Endodermal cell (in vitro differentiated cells): ENCODE data around the gene POLR1E. TPM values are rescaled to one million over a fixed set of nuclear protein-coding genes. Genes with fewer than 3 reads are reported as not detected.
A peak's percentile ranks its signal among the peaks of the same experiment; 100 is the strongest.

Experiments
- DNase-seq: peaks from one replicate; pipeline ENCODE4 v3.0.0-alpha.2; 2017
- H3K27ac ChIP-seq: 2 replicates; pipeline ENCODE4 v1.5.1; 2013; ENCODE audit warnings: mild to moderate bottlenecking, low read depth, low read length, moderate library complexity
- H3K27me3 ChIP-seq: 2 replicates; pipeline ENCODE4 v1.6.1; 2013; ENCODE audit warnings: mild to moderate bottlenecking, low read length, moderate library complexity; ENCODE audit not compliant: insufficient read depth, control insufficient read depth, poor library complexity, severe bottlenecking
- H3K36me3 ChIP-seq: 2 replicates; pipeline ENCODE4 v1.7.0; 2013; ENCODE audit warnings: mild to moderate bottlenecking, low read length, moderate library complexity; ENCODE audit not compliant: control insufficient read depth, insufficient read depth
- H3K4me1 ChIP-seq: one replicate; pipeline ENCODE4 v1.7.0; 2013; ENCODE audit warnings: low read length; ENCODE audit not compliant: control insufficient read depth, insufficient read depth
- H3K4me3 ChIP-seq: 2 replicates; pipeline ENCODE4 v1.5.1; 2013; ENCODE audit warnings: mild to moderate bottlenecking, low read length, moderate library complexity
- H3K9ac ChIP-seq: 2 replicates; pipeline ENCODE4 v1.6.1; 2013; ENCODE audit warnings: mild to moderate bottlenecking, low read length, moderate library complexity; ENCODE audit not compliant: poor library complexity, severe bottlenecking; ENCODE audit errors: extremely low read depth
- H3K9me3 ChIP-seq: 2 replicates; pipeline ENCODE4 v1.6.1; 2013; ENCODE audit warnings: mild to moderate bottlenecking, low read length, moderate library complexity; ENCODE audit not compliant: control insufficient read depth
- H3K27ac Mint-ChIP-seq: 2 replicates; pipeline ENCODE4 v1.8.0; 2020; ENCODE audit warnings: mixed read lengths
- H3K27me3 Mint-ChIP-seq: 2 replicates; pipeline ENCODE4 v1.8.0; 2021; ENCODE audit warnings: mild to moderate bottlenecking, mixed read lengths; ENCODE audit not compliant: insufficient read depth
- H3K36me3 Mint-ChIP-seq: 2 replicates; pipeline ENCODE4 v1.8.0; 2020; ENCODE audit warnings: low read depth, mixed read lengths
- H3K4me1 Mint-ChIP-seq: 2 replicates; pipeline ENCODE4 v1.8.0; 2020; ENCODE audit warnings: mixed read lengths
- H3K4me3 Mint-ChIP-seq: 2 replicates; pipeline ENCODE4 v1.8.0; 2020; ENCODE audit warnings: mild to moderate bottlenecking, moderate library complexity, mixed read lengths
- H3K9me3 Mint-ChIP-seq: 2 replicates; pipeline ENCODE4 v1.8.0; 2020; ENCODE audit warnings: mild to moderate bottlenecking, mixed read lengths
- CTCF ChIP-seq: fragments of 200-600 bp; sonication (generic); conservative IDR thresholded peaks from 2 replicates; pipeline ENCODE4 v1.5.0; 2021; ENCODE audit warnings: antibody characterized with exemption, mild to moderate bottlenecking
- WGBS, 2 experiments: methylation state at CpG; one replicate each; pipeline versions ENCODE4 v1.1.5 to v1.1.7; 2013; ENCODE audit warnings: missing lambda C conversion rate in 2 of 2, mixed read lengths in 1 of 2; ENCODE audit not compliant: insufficient coverage in 1 of 2, insufficient read length in 1 of 2; 5-methylcytosine and 5-hydroxymethylcytosine counted together
- total RNA-seq, 2 donors: library from RNA; stranded (reverse); fragmentation: NEBNext Ultra II Directional in 1 of 2; extraction: Animal tissue kit (Norgen Biotek cat#: 25700) in 1 of 2; gene quantifications; 2 replicates in 1 of 2; 3 replicates in 1 of 2; pipeline ENCODE4 v1.2.1, GENCODE V29; 2021

POLR1E gene
- total RNA-seq, 2 donors from 2014 or later: 23.5 to 25.2 TPM

DNA sequence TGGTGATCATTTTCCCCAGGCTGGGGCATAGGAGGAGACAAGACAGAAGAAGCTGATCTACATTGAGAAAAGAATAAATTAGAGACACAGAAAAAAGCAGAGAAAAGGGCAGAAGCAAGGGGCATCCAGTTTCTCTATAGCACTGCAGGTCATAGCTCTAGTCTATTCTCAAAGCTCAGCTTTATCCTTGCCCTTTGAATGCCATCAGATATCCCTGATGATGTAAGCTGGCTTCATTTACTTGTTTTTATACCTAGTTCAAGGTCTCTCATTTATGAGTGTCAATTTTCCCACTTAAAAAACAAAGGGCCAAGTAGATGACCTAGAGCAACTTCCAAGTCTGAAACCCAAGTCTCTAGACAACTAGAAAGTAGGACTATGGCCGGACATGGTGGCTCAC lies 57.7 kb downstream of the POLR1E start:
- Histone ChIP-seq H3K27me3 (no peaks in the 10 kb centered on the region), H3K27ac (no peak overlapping the region), H3K4me3 (no peak overlapping the region), H3K36me3 (peaks cover 54% of the 10 kb centered on the region), H3K4me1 (no peaks in the 10 kb centered on the region), H3K9me3 (peaks cover 14% of the 10 kb centered on the region), H3K9ac (no peak overlapping the region)
- DNase-seq: no peak
- Mint-ChIP-seq H3K36me3 (peaks cover 62% of the 10 kb centered on the region), H3K27ac (no peak overlapping the region), H3K27me3 (no peaks in the 10 kb centered on the region), H3K9me3 (peaks cover 2% of the 10 kb centered on the region), H3K4me3 (no peak overlapping the region), H3K4me1 (peaks cover 2% of the 10 kb centered on the region)
- no peak for TF ChIP-seq CTCF
- 94 to 100% methylated on average over 1 of the region's 1 CpG for WGBS, 2 experiments

DNA sequence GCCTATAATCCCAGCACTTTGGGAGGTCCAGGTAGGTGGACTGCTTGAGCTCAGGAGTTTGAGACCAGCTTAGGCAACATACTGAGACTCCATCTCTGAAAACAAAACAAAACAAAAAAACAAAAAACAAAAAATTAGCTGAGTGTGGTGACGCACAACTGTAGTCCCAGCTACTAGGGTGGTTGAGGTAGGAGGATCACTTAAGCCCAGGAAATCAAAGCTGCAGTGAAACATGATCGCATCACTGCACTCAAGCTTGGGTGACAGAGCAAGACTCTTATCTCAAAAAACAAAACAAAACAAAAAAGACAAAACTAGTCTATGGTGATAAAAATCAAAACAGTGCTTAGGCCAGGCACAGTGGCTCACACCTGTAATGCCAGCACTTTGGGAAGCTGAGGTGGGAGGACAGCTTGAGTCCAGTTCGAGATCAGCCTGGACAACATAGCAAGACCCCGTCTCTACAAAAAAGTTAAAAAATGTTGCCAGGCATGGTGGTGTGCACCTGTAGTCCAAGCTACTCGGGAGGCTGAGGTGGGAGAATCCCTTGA lies 61.7 kb downstream of the POLR1E start:
- TF ChIP-seq CTCF: no peak
- 86 to 94% methylated on average over 4 to 5 of the region's 5 CpGs for WGBS, 2 experiments
- peaks cover 36% of the 10 kb centered on the region for H3K36me3 Mint-ChIP-seq
- H3K4me3 Mint-ChIP-seq: no peak overlapping the region
- H3K4me1 Mint-ChIP-seq: peaks cover 14% of the 10 kb centered on the region
- no peak for DNase-seq
- peaks cover 32% of the 10 kb centered on the region for H3K36me3 ChIP-seq
- H3K4me3 ChIP-seq: peak overlapping the region; percentile 28
- H3K9me3 ChIP-seq: peaks cover 17% of the 10 kb centered on the region
- H3K9ac ChIP-seq: no peak overlapping the region
- H3K27ac ChIP-seq: no peak overlapping the region
- peaks cover 7% of the 10 kb centered on the region for H3K9me3 Mint-ChIP-seq
- H3K4me1 ChIP-seq: peaks cover 8% of the 10 kb centered on the region
- H3K27me3 Mint-ChIP-seq: no peaks in the 10 kb centered on the region
- H3K27me3 ChIP-seq: no peaks in the 10 kb centered on the region
- no peak overlapping the region for H3K27ac Mint-ChIP-seq

GRCh38 chr9:37549527-37549926 lies 63.8 kb downstream of the POLR1E start:
- H3K27ac ChIP-seq: no peak overlapping the region
- H3K36me3 ChIP-seq: peaks cover 25% of the 10 kb centered on the region
- no peak overlapping the region for H3K9ac ChIP-seq
- H3K27ac Mint-ChIP-seq: peak overlapping the region; percentile 81
- peaks cover 7% of the 10 kb centered on the region for H3K9me3 Mint-ChIP-seq
- no peaks in the 10 kb centered on the region for H3K27me3 ChIP-seq
- H3K4me3 ChIP-seq: peak overlapping the region; percentile 48
- no peaks in the 10 kb centered on the region for H3K27me3 Mint-ChIP-seq
- no peak for DNase-seq
- no peak overlapping the region for H3K4me3 Mint-ChIP-seq
- TF ChIP-seq CTCF: no peak
- peaks cover 14% of the 10 kb centered on the region for H3K4me1 Mint-ChIP-seq
- H3K36me3 Mint-ChIP-seq: peaks cover 32% of the 10 kb centered on the region
- H3K9me3 ChIP-seq: peaks cover 17% of the 10 kb centered on the region
- H3K4me1 ChIP-seq: peaks cover 8% of the 10 kb centered on the region
